HAP-1 (cell line): ENCODE results near the gene MYH2.

Source experiments
- DNase-seq, 2 experiments: peaks; one replicate each; pipeline ENCODE4 v3.0.0-alpha.2; 2016 to 2020; ENCODE audit warnings: low spot score in 2 of 2
- H3K27me3 ChIP-seq: fragments of 250-450 bp; sonication (Bioruptor Pico); 2 replicates; pipeline ENCODE4 v1.5.1; 2020; ENCODE audit warnings: low read depth, mild to moderate bottlenecking, moderate library complexity
- H3K36me3 ChIP-seq: fragments of 250-450 bp; sonication (Bioruptor Pico); replicated peaks from 2 replicates; pipeline ENCODE4 v1.5.1; 2020; ENCODE audit warnings: mild to moderate bottlenecking
- H3K4me1 ChIP-seq: fragments of 250-450 bp; sonication (Bioruptor Pico); 2 replicates; pipeline ENCODE4 v1.5.1; 2020; ENCODE audit warnings: mild to moderate bottlenecking
- H3K4me3 ChIP-seq: fragments of 250-450 bp; sonication (Bioruptor Pico); 2 replicates; pipeline ENCODE4 v1.5.1; 2020; ENCODE audit warnings: mild to moderate bottlenecking, moderate library complexity
- H3K9me3 ChIP-seq: fragments of 250-450 bp; sonication (Bioruptor Pico); 2 replicates; pipeline ENCODE4 v1.5.1; 2020; ENCODE audit warnings: mild to moderate bottlenecking, moderate library complexity
- in situ Hi-C: fragments of 300-500 bp; cut with MboI; formaldehyde crosslinking; loops from 3 replicates; pipeline ENCODE4 v1.14.3; 2020; ENCODE audit warnings: low sequenced_read_pairs, inconsistent platforms, mixed read lengths

Gene MYH2

GRCh38 chr17:10477701-10478100 is 71.8 kb downstream of the MYH2 start:
- Histone ChIP-seq H3K9me3 (no peaks in the 10 kb centered on the region), H3K4me3 (no peak overlapping the region), H3K27me3 (no peaks in the 10 kb centered on the region), H3K4me1 (no peaks in the 10 kb centered on the region), H3K36me3 (no peaks in the 10 kb centered on the region)
- in situ Hi-C loops = no loop called here
- DNase-seq = no peak

GRCh38 chr17:10474536-10474935 is 74.9 kb downstream of the MYH2 start:
- Histone ChIP-seq H3K4me1 (no peaks in the 10 kb centered on the region), H3K36me3 (no peaks in the 10 kb centered on the region), H3K27me3 (no peaks in the 10 kb centered on the region), H3K4me3 (no peak overlapping the region), H3K9me3 (no peaks in the 10 kb centered on the region)
- DNase-seq = no peak
- in situ Hi-C loops = no loop called here

- Histone ChIP-seq H3K36me3 (no peaks in the 10 kb centered on the region), H3K27me3 (no peaks in the 10 kb centered on the region), H3K9me3 (no peaks in the 10 kb centered on the region), H3K4me1 (no peaks in the 10 kb centered on the region), H3K4me3 (no peak overlapping the region)
- no peak for DNase-seq
- in situ Hi-C loops = no loop called here
Observed at GRCh38 chr17:10471858-10472257, 77.6 kb downstream of the MYH2 start.
